OCI-LY3 (cell line): Measurements from ENCODE around the gene MAN2A1.

Experiments used
- H2AFZ ChIP-seq: fragments of 200-600, 300-600 bp; shearing (Covaris generic); 2 replicates; pipeline ENCODE4 v1.6.0; 2014; ENCODE audit warnings: antibody characterized with exemption, low read depth, low read length
- H3K27ac ChIP-seq: fragments of 200-600, 300-600 bp; sonication (generic); 2 replicates; pipeline ENCODE4 v1.5.1; 2014; ENCODE audit warnings: mild to moderate bottlenecking, low read length, moderate library complexity, mixed read lengths
- H3K27me3 ChIP-seq: fragments of 200-600, 300-600 bp; sonication (generic); 2 replicates; pipeline ENCODE4 v1.6.1; 2014; ENCODE audit warnings: low read depth, low read length, mixed read lengths
- H3K36me3 ChIP-seq: fragments of 200-600, 300-600 bp; sonication (generic); replicated peaks from 2 replicates; pipeline ENCODE3; 2014; ENCODE audit warnings: low read depth, low read length, mixed read lengths
- H3K4me1 ChIP-seq: fragments of 300-600, 200-600 bp; sonication (generic); 2 replicates; pipeline ENCODE4 v1.6.1; 2014; ENCODE audit warnings: low read length, mixed read lengths
- H3K4me2 ChIP-seq: fragments of 200-600, 300-600 bp; sonication (generic); 2 replicates; pipeline ENCODE4 v1.6.1; 2014; ENCODE audit warnings: low read length, mixed read lengths
- H3K4me3 ChIP-seq: fragments of 300-600, 200-600 bp; sonication (generic); 2 replicates; pipeline ENCODE4 v1.5.1; 2014; ENCODE audit warnings: antibody characterized with exemption, mild to moderate bottlenecking, low read length, moderate library complexity
- H3K79me2 ChIP-seq: fragments of 300-600, 200-600 bp; shearing (Covaris generic); 2 replicates; pipeline ENCODE4 v1.6.1; 2014; ENCODE audit warnings: mild to moderate bottlenecking, low read length, mixed read lengths
- H3K9ac ChIP-seq: fragments of 300-600, 200-600 bp; shearing (Covaris generic); 2 replicates; pipeline ENCODE4 v1.6.0; 2014; ENCODE audit warnings: mild to moderate bottlenecking, low read length, moderate library complexity
- H3K9me3 ChIP-seq: fragments of 200-600, 300-600 bp; shearing (Covaris generic); 2 replicates; pipeline ENCODE4 v1.6.1; 2014; ENCODE audit warnings: low read length, mixed read lengths; ENCODE audit not compliant: insufficient read depth
- H4K20me1 ChIP-seq: fragments of 200-600, 300-600 bp; sonication (generic); 2 replicates; pipeline ENCODE4 v1.6.1; 2016; ENCODE audit warnings: low read length, mixed read lengths; ENCODE audit not compliant: insufficient read depth
- CTCF ChIP-seq: fragments of 200-600, 300-600 bp; sonication (generic); IDR thresholded peaks from 2 replicates; pipeline ENCODE4 v1.5.1; 2014; ENCODE audit warnings: antibody characterized with exemption, low read length, low read depth
- EZH2phosphoT487 ChIP-seq: fragments of 200-600 bp; shearing (Covaris generic); IDR thresholded peaks from 2 replicates; pipeline ENCODE4 v1.6.1; 2018; ENCODE audit warnings: antibody characterized with exemption, mixed run types, low read depth

The MAN2A1 gene

GRCh38 chr5:109880907-109881685, 191.4 kb downstream of the MAN2A1 start:
- Histone ChIP-seq H3K4me3 (no peak overlapping the region), H3K4me1 (peaks cover 3% of the 10 kb centered on the region), H3K36me3 (no peaks in the 10 kb centered on the region), H3K9ac (no peak overlapping the region), H3K27me3 (no peaks in the 10 kb centered on the region), H3K9me3 (no peaks in the 10 kb centered on the region), H3K4me2 (no peak overlapping the region), H3K27ac (no peak overlapping the region), H2AFZ (no peak overlapping the region), H4K20me1 (no peaks in the 10 kb centered on the region), H3K79me2 (no peaks in the 10 kb centered on the region)
- TF ChIP-seq EZH2phosphoT487 = no peak

- no peaks in the 10 kb centered on the region for H4K20me1 ChIP-seq
- no peak overlapping the region for H3K4me2 ChIP-seq
- no peaks in the 10 kb centered on the region for H3K79me2 ChIP-seq
- no peak overlapping the region for H3K4me3 ChIP-seq
- peaks cover 15% of the 10 kb centered on the region for H3K4me1 ChIP-seq
- TF ChIP-seq EZH2phosphoT487 (no peak), CTCF (no peak)
- no peaks in the 10 kb centered on the region for H3K9me3 ChIP-seq
- no peaks in the 10 kb centered on the region for H3K36me3 ChIP-seq
- H3K9ac ChIP-seq = no peak overlapping the region
- H3K27me3 ChIP-seq = no peaks in the 10 kb centered on the region
- no peak overlapping the region for H3K27ac ChIP-seq
- no peak overlapping the region for H2AFZ ChIP-seq
Observed at GRCh38 chr5:109882546-109882945, 192.8 kb downstream of the MAN2A1 start.

DNA sequence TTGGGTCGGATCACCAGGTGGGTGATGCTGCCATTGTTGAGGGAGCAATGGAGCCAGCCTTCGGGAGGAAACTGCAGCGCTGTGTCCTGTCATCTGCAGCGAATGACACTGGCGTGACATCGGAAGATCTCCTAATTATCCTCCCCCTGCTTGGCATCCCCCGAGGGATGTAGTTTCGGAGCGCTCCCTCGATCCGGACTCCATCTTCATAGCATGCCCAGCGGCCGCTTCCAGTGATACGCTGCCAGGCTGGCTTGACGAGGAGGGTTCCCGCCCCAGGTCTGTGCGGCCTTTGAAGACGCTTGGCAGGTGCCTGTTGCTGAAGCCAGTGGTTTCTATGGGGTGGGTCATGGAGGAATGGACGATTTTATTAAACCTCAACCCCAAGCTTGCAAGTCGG, 194.9 kb downstream of the MAN2A1 start:
- Histone ChIP-seq H4K20me1 (no peaks in the 10 kb centered on the region), H3K36me3 (no peaks in the 10 kb centered on the region), H3K9ac (no peak overlapping the region), H3K27ac (no peak overlapping the region), H3K27me3 (no peaks in the 10 kb centered on the region), H3K4me3 (no peak overlapping the region), H3K4me1 (peaks cover 15% of the 10 kb centered on the region), H3K4me2 (no peak overlapping the region), H2AFZ (no peak overlapping the region), H3K79me2 (no peaks in the 10 kb centered on the region), H3K9me3 (no peaks in the 10 kb centered on the region)
- TF ChIP-seq CTCF (no peak), EZH2phosphoT487 (no peak)

DNA sequence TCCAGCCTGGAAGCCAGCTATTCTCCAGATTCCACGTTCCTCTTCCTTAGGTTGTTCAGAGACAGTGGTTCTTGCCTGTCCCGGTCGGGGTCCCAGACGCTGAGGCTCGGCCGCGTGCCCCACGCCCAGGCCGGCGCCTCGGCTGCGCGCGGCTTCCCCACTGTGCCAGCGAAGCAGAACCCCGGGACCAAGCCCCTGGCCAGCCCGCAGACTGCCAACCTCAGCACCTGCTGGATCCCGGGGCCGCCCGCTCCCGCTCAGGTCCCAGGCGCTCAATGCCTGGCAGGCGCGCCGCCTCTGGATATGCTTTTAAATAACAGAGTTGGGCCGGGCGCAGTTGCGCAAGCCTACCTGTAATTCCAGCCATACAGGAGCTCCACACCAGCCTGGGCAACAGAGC, 195.5 kb downstream of the MAN2A1 start:
- Histone ChIP-seq H3K9ac (no peak overlapping the region), H3K9me3 (no peaks in the 10 kb centered on the region), H2AFZ (no peak overlapping the region), H3K36me3 (no peaks in the 10 kb centered on the region), H3K27ac (no peak overlapping the region), H3K27me3 (no peaks in the 10 kb centered on the region), H3K4me3 (no peak overlapping the region), H3K79me2 (no peaks in the 10 kb centered on the region), H4K20me1 (no peaks in the 10 kb centered on the region), H3K4me1 (peaks cover 15% of the 10 kb centered on the region), H3K4me2 (no peak overlapping the region)
- TF ChIP-seq CTCF (no peak), EZH2phosphoT487 (no peak)
